ENCODE data around the gene RBBP7.

The RBBP7 gene

DNA sequence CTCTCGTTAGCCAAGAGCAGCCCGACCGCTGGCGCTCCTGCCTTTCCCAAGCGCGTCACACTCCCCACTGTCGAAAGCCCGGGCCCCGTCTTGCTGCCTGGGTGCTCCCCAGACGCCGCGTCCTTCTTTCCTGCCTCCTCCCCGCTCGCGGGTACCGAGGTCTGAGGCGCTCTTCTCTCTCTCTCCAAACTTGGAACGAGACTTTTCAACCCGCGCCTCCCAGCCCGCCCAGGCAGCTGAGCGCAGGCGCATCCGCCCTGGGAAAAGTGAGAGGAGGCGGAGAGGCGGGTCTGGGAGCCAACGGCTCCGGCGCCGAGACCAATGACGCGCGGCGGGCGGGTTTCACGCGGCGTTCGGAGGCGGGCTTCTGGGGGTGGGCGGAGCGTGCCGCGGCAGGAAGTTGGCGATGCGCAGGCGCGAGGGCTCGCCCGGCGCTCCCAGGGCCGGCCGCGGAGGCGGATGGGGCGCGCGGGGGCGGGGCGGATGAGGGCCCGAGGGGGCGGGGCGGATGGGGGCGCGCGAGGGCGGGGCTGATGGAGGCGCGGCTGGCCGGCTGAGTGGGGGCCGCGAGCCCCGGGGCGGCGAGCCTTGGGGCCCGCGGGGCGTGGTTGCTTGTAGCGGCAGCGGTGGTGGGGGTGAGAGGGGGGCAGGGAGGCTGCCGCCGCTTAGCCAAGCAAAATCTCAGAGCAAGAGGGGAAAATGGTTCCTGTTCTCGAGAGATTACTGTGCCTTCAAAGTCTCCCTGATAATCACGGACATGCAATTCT, at the start of gene RBBP7:
TSS of gene RBBP7 (minus strand) at position 268 of the 767 bp plus-strand sequence. CDS start 309 bp downstream, outside the sequence.
- DNase-seq = peak; percentile 93

DNA sequence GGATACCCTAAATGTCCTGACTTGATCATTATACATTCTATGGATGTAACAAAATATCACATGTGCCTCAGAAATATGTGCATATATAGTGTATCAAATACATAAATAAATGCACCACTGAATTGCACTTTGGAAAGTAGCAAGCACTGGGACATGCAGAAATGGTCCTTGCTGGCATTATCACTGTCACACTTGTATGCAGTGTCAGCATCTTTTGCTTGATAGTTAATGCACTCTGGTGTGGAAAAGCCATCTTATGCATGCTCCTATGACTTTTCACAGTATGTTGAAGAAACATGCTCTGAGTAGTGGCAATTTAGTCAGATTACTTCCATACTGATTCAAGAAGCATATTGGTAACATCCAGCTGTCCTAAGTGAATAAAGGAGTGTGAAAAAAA, 48.8 kb upstream of the RBBP7 start:
- no peak for DNase-seq

DNA sequence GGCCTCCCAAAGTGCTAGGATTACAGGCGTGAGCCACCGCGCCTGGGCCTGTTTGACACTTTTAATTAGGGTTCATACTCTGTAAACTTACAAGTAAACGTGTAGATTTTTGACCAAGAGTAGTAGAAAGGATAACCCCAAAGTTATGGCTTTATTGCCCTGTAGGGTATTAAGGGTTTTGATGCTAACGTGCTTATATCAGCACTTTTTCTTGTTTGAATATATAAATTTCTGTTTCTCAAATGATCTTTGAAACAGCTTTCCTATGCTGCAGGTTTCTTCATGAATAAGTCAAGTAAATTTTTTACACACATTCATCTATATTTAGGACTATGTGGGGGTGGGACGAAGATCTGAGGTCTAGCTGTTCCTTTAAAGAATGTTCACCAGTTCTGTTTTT, 47.0 kb upstream of the RBBP7 start:
- DNase-seq = no peak

DNA sequence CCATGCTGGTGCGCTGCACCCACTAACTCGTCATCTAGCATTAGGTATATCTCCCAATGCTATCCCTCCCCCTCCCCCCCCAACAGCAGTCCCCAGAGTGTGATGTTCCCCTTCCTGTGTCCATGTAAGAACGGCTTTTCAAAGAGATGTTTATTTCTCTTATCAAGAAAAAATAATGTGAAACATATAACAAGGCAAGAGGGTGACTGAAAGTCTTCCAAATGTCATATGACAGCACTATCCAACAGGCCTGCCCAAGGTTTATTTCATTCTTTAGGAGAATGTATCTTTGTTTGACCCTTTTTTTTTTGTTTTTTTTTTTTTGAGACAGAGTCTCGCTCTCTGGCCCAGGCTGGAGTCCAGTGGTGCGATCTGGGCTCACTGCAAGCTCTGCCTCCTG, 46.4 kb upstream of the RBBP7 start:
- DNase-seq = no peak

DNA sequence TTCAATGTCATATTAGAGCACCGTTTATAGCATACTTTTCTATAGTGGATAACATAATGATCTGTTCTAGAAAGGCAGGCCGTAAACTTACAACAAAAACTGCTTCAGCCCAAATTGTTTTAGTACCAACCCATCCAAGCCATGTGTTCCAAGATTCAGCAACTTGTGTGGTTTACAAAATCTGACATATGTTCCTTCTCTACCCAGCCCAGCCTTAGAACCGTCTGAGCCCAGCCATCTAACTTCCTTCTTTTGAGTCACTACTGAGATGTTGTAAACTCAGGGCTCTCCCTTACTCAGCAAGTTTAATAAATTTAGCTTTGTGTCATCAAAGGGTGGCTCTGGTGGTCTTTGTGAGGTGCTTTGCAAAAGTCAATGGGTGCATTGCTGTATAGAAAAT, 43.9 kb upstream of the RBBP7 start:
- no peak for DNase-seq

DNA sequence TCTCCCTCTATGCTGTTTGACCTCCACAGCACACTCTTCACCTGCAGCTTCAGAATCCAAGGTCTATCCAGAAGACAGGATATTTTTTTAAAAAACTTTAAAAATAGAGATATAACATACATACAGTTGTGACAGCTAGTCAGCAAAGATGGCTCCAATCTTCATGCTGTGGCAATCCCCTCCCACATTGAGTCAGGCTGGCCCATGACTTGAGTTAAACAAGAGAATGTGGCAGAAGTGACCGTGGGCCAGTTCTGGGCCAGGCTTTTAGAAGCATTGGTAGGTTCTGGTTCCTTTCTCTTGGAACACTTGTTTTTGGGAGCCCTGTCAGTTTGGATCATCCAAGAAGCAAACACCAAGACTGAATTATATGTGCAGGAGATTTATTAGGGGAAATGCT, 40.2 kb upstream of the RBBP7 start:
- no peak for DNase-seq

DNA sequence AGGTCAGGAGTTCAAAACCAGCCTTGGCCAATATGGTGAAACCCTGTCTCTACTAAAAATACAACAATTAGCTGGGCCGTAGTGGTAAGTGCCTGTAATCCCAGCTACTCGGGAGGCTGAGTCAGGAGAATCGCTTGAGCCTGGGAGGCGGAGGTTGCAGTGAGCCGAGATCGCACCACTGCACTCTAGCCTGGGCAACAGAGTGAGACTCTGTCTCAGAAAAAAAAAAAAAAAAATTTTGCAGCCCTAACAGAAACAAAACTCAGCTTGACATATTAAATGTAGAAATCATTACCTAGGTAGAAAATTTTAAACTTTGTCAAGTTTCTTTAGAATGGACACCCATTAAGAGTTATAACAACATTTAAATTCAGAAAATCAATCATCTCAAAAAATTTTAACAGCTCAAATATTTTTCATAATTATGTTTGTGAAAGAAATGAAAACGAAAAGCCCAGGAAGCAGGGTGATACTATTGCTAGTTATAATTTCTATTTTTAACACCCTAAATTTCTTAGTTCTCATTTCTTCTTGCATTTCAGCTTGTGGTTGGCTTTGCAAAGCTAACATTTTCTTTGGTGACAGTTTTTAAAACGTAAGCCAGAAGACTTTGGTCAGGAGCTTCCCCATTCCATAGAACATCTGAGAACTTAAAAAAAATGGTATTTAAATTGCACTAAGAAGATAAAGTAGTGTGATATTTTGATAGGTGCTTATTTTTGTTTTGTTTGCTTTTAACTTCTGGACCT, 33.3 kb upstream of the RBBP7 start:
- no peak for DNase-seq

GRCh38 chrX:16897445-16897844, 27.3 kb upstream of the RBBP7 start:
- DNase-seq = no peak

GRCh38 chrX:16892504-16893362, 22.6 kb upstream of the RBBP7 start:
- DNase-seq = peak; percentile 56 to 71

GRCh38 chrX:16885628-16886027, 15.5 kb upstream of the RBBP7 start:
- DNase-seq = no peak

- no peak for DNase-seq
These were observed 13.3 kb upstream of the RBBP7 start for GRCh38 chrX:16883487-16883804.

GRCh38 chrX:16882702-16883486, 12.7 kb upstream of the RBBP7 start:
- DNase-seq = peak; percentile 62 to 70

DNA sequence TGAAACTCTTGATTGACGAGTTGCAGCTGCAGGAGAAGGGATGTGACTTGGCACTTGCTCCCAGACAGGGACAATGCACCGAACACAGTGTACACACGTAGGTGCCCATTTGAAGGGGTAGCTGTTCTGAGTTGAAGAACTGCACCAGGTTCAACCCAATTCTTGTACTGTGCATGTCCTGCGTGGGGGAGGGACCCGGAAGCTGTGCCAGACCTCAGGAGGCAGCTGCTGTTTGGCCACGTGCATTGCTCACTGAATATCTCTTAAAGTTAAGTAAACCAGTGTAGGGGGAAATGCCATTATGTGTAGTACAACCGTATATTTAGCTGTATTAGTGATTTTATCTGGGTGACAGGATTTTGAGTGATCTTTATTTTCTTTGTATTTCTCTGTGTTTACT, 12.0 kb upstream of the RBBP7 start:
- peak in 1 of 2 donors; percentile 2 for DNase-seq

DNA sequence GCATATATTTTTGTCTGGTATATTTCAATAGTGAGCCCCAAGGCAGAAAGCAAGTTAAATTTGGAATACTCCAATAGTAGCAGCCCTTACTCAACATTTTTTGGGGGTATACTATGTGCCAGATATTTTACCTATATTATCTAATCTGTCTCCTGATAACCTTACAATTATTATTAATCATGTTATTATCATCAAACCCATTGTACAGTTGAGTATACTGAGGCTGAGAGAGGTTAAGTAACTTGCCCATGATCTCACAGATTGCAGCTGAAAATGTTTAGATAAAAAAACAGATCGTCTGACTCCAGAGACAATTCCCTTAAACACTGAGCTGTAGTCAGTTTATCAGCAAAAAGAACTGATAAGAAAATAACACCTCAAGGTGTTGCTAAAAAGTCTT, 6.5 kb upstream of the RBBP7 start:
- no peak for DNase-seq

DNA sequence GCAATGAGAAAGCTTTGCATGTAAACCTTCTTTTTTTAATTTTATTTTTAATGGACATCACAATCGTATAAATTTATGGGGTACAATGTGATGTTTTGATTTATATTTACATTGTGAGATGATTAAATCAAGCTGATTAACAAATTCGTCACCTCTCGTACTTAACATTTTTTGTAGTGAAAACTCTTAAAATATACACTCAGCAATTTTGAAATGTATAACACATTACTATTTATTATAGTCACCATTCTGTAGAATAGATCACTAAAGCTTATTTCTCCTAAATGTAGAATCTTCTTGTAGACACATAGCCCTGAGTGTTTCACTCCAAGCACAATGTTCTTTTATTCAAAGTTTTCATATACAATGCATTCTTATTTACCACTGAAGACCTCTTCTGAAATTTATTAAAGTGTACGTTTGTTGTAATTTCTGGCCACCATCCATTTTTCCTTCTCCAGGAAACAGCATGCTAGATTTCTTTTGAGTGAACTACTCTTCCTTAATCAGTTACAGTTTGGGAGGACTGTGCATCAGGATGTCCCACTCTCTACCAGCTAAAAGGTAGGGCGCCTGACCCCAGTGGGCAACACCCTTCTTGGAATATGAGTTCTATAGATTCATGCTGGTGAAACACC, 4.4 kb upstream of the RBBP7 start:
- DNase-seq = no peak

GRCh38 chrX:16873106-16873505, 2.9 kb upstream of the RBBP7 start:
- DNase-seq = no peak

- DNase-seq = no peak
These were observed 977 bp upstream of the RBBP7 start for GRCh38 chrX:16870862-16871815.

DNA sequence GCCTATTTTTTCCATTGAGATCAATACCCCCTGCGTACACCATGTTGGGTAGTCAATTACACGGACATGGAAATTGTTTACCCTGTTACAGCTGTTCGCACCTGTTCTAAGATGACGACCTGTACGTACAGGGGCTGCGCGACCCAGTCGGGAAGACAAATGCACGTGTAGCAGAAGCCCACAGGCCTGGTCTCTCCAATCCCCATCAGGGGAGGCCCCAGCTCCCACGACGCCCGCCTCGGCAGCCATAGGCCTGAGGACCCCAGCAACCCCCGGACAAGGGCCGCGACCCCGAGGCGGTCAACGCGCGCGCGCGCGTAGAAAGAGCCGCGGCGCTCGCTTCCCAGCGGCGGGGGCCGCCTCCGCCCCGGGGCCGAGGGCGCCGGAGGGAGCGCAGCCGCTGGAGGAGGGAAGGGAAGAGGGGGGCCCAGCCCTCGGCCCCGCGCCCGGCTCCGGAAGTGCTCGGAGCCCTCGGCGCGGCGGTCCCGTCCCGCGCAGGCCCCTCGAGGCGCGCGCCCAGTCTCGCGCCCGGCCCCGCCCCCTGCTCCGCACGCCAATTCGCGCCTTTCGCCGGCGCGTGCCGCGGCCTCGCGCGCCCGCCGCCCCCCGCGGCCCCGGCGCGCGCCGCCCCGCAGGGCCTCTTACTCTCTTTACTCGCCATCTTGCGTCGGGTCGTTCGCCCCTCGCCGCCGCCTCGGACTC, 618 bp downstream of the RBBP7 start:
- DNase-seq = peak; percentile 41 to 60

GRCh38 chrX:16868920-16869319, 1.2 kb downstream of the RBBP7 start:
- DNase-seq = no peak

GRCh38 chrX:16867947-16868346, 2.2 kb downstream of the RBBP7 start:
- no peak for DNase-seq

Measured in CD4-positive, alpha-beta T cell treated with Interferon alpha-2 for 1 hour (primary cell).